Mesothelial cell of epicardium (in vitro differentiated cells): Measurements from ENCODE around the gene COL8A2. TPM values are rescaled to one million over a fixed set of nuclear protein-coding genes. Genes with fewer than 3 reads are reported as not detected.

Experiments used
- DNase-seq, 2 experiments: peaks; one replicate each; pipeline ENCODE4 v3.0.0; 2021; ENCODE audit warnings: low spot score in 2 of 2; ENCODE audit not compliant: unreplicated experiment in 2 of 2
- H3K27ac Mint-ChIP-seq: 2 replicates; pipeline ENCODE4 v1.8.0; 2021; ENCODE audit warnings: mixed read lengths
- H3K27me3 Mint-ChIP-seq: 2 replicates; pipeline ENCODE4 v1.8.0; 2021; ENCODE audit warnings: low read depth, mixed read lengths
- H3K36me3 Mint-ChIP-seq: 2 replicates; pipeline ENCODE4 v1.8.0; 2021; ENCODE audit warnings: mixed read lengths
- H3K4me1 Mint-ChIP-seq: 2 replicates; pipeline ENCODE4 v1.8.0; 2021; ENCODE audit warnings: mixed read lengths
- H3K4me3 Mint-ChIP-seq: 2 replicates; pipeline ENCODE4 v1.8.0; 2021; ENCODE audit warnings: mild to moderate bottlenecking, moderate library complexity, mixed read lengths
- H3K9me3 Mint-ChIP-seq: 2 replicates; pipeline ENCODE4 v1.8.0; 2021; ENCODE audit warnings: mixed read lengths
- CTCF ChIP-seq: fragments of 200-600 bp; sonication (generic); IDR thresholded peaks from one replicate; pipeline ENCODE4 v1.5.0; 2021; ENCODE audit warnings: antibody characterized with exemption; ENCODE audit not compliant: unreplicated experiment
- total RNA-seq: library from RNA; stranded (reverse); gene quantifications from 3 replicates; pipeline ENCODE4 v1.2.1, GENCODE V29; 2021

The COL8A2 gene
- total RNA-seq, 1 donor from 2014 or later, result 10.4 TPM

- TF ChIP-seq CTCF, result no peak
- H3K27ac Mint-ChIP-seq, result no peak overlapping the region
- peaks cover 4% of the 10 kb centered on the region for H3K4me1 Mint-ChIP-seq
- no peak for DNase-seq
- no peaks in the 10 kb centered on the region for H3K36me3 Mint-ChIP-seq
- H3K4me3 Mint-ChIP-seq, result no peak overlapping the region
- H3K27me3 Mint-ChIP-seq, result peaks cover 4% of the 10 kb centered on the region
- H3K9me3 Mint-ChIP-seq, result no peaks in the 10 kb centered on the region
These were observed 43.0 kb downstream of the COL8A2 start for GRCh38 chr1:36081926-36082485.

GRCh38 chr1:36080801-36081200 is 44.2 kb downstream of the COL8A2 start:
- Mint-ChIP-seq H3K4me1 (peaks cover 3% of the 10 kb centered on the region), H3K27me3 (peaks cover 4% of the 10 kb centered on the region), H3K36me3 (no peaks in the 10 kb centered on the region), H3K9me3 (no peaks in the 10 kb centered on the region), H3K4me3 (no peak overlapping the region), H3K27ac (no peak overlapping the region)
- no peak for TF ChIP-seq CTCF
- no peak for DNase-seq

- no peak for TF ChIP-seq CTCF
- Mint-ChIP-seq H3K4me1 (peaks cover 3% of the 10 kb centered on the region), H3K4me3 (no peak overlapping the region), H3K9me3 (no peaks in the 10 kb centered on the region), H3K27ac (no peak overlapping the region), H3K27me3 (peaks cover 4% of the 10 kb centered on the region), H3K36me3 (no peaks in the 10 kb centered on the region)
- no peak for DNase-seq
These were observed 44.8 kb downstream of the COL8A2 start for GRCh38 chr1:36080236-36080635.

GRCh38 chr1:36076979-36077573 is 47.9 kb downstream of the COL8A2 start:
- TF ChIP-seq CTCF, result no peak
- H3K27ac Mint-ChIP-seq, result no peak overlapping the region
- H3K36me3 Mint-ChIP-seq, result no peaks in the 10 kb centered on the region
- H3K4me3 Mint-ChIP-seq, result no peak overlapping the region
- H3K27me3 Mint-ChIP-seq, result peaks cover 2% of the 10 kb centered on the region
- H3K4me1 Mint-ChIP-seq, result no peaks in the 10 kb centered on the region
- DNase-seq, result no peak
- no peaks in the 10 kb centered on the region for H3K9me3 Mint-ChIP-seq

DNA sequence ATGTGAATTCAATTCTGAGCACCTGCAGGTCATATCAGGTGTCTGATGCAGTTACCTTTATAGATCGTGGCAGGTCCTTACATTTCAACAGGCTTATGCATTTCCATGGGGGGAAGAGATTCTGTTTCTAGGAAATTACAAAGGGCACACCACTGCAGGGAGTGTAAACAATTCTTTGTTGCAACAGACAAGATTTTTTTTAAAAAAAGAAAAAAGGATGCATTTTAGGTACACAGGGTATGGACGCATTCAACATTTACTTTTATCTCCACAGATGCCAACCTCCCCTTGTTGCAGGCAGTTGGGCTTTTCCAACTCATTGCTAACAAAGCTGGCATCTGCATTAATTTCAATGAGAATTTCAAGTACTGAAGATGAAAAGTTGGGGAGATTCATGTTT is 54.7 kb downstream of the COL8A2 start:
- DNase-seq, result no peak
- Mint-ChIP-seq H3K4me3 (no peak overlapping the region), H3K27me3 (no peaks in the 10 kb centered on the region)

More for the DNA sequence above, 54.7 kb downstream of the COL8A2 start:
- Mint-ChIP-seq H3K9me3 (no peaks in the 10 kb centered on the region), H3K36me3 (no peaks in the 10 kb centered on the region), H3K4me1 (no peaks in the 10 kb centered on the region), H3K27ac (no peak overlapping the region)
- TF ChIP-seq CTCF, result no peak
